Activated CD4-positive, alpha-beta T cell treated with anti-CD3 and anti-CD28 coated beads, Interleukin-2, Interleukin-6, amounts not matched to agents 100 ng/mL and 50 ng/mL, durations not matched to agents 16 hours and 8 hours (primary cell): ENCODE results near the gene SF1.
"Not testable (repeated sequence)": the region's sequence is repeated elsewhere in the genome, so short reads cannot be mapped to it uniquely, and the experiment has no call there.

ENCODE experiments used
- DNase-seq: peaks from one replicate; pipeline ENCODE4 v3.0.0-alpha.2; 2020

Gene SF1, protein sequence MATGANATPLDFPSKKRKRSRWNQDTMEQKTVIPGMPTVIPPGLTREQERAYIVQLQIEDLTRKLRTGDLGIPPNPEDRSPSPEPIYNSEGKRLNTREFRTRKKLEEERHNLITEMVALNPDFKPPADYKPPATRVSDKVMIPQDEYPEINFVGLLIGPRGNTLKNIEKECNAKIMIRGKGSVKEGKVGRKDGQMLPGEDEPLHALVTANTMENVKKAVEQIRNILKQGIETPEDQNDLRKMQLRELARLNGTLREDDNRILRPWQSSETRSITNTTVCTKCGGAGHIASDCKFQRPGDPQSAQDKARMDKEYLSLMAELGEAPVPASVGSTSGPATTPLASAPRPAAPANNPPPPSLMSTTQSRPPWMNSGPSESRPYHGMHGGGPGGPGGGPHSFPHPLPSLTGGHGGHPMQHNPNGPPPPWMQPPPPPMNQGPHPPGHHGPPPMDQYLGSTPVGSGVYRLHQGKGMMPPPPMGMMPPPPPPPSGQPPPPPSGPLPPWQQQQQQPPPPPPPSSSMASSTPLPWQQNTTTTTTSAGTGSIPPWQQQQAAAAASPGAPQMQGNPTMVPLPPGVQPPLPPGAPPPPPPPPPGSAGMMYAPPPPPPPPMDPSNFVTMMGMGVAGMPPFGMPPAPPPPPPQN

GRCh38 chr11:64778473-64779298, at the start of gene SF1:
SF1 (minus strand) TSS chr11:64778542; CDS start chr11:64778392, 150 bp downstream.
- DNase-seq: peak; percentile 100

- no peak for DNase-seq
Measured at GRCh38 chr11:64827451-64827839, 49.1 kb upstream of the SF1 start.

- DNase-seq: no peak
Measured at GRCh38 chr11:64826578-64827450, 48.5 kb upstream of the SF1 start.

DNA sequence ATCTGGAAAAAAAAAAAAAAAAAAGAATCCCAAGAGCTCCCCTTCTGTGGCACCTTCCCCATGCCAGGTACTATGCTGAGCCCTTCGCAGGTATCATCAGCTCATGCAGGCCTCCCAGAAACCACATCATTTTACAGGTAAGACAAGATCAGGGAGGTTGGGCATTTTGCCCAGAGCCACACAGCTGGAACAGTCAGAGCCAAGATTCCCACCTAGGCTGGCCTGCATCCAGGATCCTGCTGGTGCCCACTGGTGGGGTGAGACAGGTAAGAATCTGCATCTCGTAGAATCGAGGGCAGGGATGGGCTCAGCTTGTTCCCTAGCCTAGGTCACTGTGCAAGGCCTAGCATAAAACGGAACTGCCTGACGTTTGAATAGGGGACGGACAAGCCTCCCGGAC, 47.7 kb upstream of the SF1 start:
- no peak for DNase-seq

DNA sequence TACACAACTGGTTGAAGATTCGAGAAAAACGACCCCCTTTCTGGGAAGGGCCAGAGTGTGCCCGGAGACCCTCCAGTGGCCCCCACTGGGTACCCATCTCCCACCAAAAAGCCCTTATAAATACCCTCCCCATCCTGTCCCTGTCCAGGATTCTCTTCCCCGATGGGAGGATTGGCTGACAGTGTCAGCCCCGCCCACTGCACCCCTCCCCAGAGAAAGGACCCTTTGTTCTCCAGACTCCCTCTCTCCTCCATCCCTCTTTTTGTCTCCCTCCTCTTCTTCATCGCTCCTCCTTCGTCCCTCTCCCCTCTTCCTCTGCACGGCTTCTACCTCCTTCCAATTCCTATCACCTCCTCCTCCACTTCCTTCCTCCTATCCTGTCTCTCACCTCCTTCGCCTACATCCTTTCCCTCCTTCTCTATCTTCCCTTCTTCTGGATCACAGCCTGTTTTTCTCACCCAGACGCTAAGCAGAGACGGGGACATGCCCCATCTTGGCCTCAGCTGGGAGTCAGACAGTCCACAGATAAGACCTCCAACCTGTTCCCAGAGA, 45.3 kb upstream of the SF1 start:
- DNase-seq: no peak

- DNase-seq: no peak
Measured at GRCh38 chr11:64817476-64817875, 39.1 kb upstream of the SF1 start.

- not testable (repeated sequence) for DNase-seq
Measured at GRCh38 chr11:64815433-64815832, 37.1 kb upstream of the SF1 start.

GRCh38 chr11:64814712-64815187, 36.4 kb upstream of the SF1 start:
- no peak for DNase-seq

DNA sequence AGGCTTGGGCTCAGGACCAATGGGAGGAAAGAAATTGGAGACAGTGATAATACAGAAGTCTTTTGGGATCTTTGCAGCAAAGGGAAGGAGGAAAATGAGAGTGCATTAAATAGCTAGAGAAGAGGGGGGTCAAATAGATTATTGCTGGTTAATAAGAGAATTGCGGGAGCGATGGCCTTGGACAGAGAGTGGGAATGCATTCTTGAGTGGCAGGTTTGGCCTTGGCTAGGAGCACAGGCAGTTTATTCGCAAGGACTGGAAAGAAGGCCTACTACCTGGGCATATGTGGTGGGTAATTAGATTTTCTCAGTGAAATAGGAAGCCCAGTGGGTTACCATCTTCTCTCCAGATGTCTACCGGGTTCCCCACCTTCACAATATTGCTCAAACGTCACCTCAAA, 35.5 kb upstream of the SF1 start:
- DNase-seq: no peak

- no peak for DNase-seq
Measured at GRCh38 chr11:64810891-64811272, 32.5 kb upstream of the SF1 start.

- DNase-seq: peak; percentile 92
Measured at GRCh38 chr11:64810271-64810890, 32.0 kb upstream of the SF1 start, which contains the start of gene MEN1. MEN1 (minus strand) TSS chr11:64810551; CDS start chr11:64810109, 442 bp downstream.

- DNase-seq: no peak
Measured at GRCh38 chr11:64809781-64810241, 31.5 kb upstream of the SF1 start.

DNA sequence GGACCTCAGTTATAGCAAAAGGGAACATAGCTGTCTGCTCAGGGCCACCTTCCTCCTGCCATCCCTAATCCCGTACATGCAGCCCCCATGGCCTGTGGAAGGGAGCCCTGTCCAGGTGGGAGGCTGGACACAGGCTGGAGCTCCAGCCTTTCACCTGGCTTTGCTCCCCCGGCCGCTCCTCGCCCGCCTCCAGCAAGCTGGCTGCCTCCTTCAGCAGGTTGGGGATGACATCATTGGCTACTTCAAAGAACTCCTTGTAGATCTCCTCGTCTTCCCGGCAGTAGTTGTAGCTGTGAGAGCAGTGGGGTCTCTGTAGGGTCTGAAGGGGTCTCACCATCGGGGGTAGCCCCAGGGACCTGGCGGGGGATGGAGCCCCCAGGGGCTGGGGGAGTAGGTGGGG, 27.1 kb upstream of the SF1 start:
- DNase-seq: no peak

GRCh38 chr11:64804346-64805210, 26.2 kb upstream of the SF1 start:
- no peak for DNase-seq

DNA sequence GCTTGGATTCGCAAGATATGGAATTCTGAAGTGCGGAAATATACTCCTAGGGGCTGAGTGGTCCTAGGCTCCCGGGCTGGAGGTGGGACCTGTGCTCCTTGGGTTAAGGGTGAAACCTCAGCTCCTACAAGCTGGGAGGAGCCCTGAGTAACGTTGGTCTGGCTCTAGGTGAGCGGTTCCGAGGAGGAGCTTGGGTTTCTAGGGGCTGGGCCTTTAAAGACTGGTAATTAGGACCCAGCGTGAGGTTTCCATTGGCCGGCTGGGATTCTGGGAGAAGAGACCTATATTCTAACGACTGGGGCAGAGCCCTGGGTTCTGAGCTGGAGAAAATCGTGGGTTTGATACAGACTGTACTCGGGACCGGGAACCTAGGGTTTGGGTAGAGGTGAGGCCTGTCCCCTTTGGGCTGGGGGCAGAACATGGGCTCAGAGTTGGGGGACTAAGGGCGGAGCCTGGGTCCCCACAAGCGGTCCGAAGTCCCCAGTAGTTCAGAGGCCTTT, 25.6 kb upstream of the SF1 start:
- no peak for DNase-seq

GRCh38 chr11:64803158-64803845, 25.0 kb upstream of the SF1 start, which contains the start of gene MAP4K2:
MAP4K2 (minus strand) TSS chr11:64803214; CDS start chr11:64803149, 65 bp downstream.
- DNase-seq: peak; percentile 90

GRCh38 chr11:64802370-64803157, 24.2 kb upstream of the SF1 start:
- peak; percentile 53 for DNase-seq

- DNase-seq: peak; percentile 25
Measured at GRCh38 chr11:64801561-64802369, 23.4 kb upstream of the SF1 start.
